Stimulated activated CD8-positive, alpha-beta memory T cell treated with anti-CD3 and anti-CD28 coated beads, Interleukin-4, amount 100 ng/mL, for 24 hours (primary cell): ENCODE data around the gene PAQR7.

Experiments
- DNase-seq: peaks from one replicate; pipeline ENCODE4 v3.0.0-alpha.2; 2020; ENCODE audit warnings: low read depth

PAQR7 gene

DNA sequence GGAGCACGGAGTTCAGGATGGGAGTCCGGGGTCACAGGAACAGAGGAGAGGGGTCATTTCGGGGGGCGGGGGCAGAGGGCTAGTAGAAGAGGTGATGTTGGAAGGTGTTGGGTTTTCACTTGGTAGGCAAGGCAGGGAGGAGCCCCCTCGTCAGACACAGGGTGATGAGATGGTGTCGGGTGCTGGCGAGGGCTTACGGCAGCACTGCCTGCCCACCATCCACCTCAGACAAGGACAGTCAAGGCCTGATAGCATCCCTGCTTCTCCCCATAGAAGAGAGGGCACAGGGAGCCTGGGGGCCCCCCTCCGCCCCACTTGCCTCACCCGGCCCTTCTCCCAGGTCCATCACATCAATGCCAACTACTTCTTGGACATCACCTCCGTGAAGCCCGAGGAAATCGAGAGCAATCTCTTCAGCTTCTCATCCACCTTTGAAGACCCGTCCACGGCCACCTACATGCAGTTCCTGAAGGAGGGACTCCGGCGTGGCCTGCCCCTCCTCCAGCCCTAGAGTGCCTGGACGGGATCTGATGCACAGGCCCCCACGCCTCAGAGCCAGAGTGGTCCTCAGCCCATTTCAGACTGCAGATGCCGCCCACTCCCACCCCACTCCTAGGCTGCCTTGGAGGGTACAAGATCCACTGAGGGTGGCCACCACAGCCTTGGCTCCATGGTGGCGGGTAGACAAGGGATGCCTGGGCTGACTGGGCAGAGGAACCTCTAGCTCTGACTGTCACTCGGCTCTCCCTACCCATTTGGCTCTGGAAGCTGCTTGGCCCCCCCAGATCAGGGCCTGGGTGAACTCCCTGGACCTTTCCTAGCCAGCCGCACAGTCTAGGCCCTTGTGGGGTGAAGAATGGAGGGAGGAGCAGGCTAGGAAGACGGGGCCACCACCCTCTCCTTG is 60.0 kb downstream of the PAQR7 start:
- DNase-seq: no peak

DNA sequence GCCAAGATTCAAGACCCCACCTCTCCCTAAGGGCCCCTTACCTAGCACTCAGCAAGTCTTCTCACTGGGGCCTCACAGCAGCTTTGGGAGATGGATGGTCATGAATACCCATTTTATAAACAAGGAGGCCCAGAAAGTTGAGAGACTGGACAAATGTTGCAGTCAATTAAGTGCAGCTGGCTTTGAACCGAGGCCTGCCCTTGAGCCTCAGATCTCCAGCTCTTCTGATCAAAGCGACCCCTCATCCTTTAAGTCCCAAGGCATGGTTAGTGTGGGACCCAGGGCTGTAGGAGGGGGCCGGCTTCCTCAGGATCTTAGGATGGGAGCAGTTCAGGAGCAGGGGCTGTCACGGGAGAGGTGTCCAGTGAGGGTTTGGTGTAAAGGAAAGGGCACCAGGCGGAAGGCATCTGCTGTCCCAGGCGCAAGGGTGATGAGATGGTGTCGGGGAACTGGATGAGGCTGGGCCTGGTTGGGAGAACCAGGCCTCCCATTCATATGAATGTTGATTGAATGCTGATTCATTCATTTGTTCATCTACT is 60.9 kb downstream of the PAQR7 start:
- DNase-seq: no peak

DNA sequence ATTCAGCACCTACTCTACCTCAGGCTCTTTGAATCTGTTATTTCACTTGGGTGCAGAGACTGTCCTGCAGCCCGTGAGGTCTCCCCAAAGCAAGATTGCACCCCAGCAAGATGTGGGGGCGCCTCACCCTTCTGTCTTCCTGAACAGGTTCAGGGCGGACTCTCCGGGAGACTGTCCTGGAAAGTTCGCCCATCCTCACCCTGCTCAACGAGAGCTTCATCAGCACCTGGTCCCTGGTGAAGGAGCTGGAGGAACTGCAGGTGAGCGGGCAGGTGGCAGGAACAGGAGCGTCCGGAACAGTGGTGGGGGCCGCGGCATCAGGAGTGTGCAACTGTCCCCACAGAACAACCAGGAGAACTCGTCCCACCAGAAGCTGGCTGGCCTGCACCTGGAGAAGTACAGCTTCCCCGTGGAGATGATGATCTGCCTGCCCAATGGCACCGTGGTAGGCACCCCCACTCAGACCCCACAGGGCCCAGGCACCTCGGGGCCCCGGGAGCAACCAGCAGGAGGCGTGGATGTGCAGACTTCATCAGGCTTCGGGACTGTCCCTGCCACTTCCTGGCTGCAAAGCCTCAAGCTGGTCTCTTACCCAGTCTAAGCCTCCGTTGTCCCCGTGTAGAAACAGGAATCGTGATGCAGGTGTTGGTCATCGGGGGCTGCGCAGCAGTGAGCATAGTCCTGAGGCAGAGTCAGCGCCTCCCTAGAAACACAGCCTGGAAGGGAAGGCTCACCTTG is 61.6 kb downstream of the PAQR7 start:
- DNase-seq: no peak

DNA sequence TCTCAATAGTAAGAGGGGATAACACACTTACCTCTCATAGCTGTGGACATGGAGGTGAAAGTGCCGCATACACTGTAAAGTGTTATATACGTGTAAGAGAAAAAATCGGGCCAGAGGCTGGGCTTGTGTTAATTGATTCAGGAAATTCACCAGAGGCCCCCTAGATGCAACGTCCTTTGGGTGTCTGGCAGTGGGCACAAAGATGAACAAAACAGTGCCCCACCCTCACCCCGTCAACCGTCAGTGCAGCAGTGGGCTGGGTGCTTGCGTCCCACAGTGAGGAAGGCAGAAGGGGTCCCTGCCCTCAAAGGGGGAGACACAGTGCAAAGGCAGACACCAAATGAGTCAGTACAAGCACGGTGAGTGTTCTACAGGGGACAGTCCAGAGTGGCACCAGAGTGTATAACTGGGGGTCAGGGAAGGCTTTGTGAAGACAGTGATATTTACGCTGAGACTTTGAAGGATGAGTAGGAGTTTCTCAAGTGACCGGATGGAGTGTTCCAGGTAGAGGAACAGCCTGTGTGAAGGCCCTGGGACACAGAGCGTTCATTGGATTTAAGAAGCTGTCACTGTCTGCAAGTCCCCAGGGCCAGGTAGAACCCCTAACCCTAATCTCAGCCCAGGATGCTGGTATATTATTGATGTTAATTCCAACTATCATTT is 62.3 kb downstream of the PAQR7 start:
- DNase-seq: no peak
